Mammary epithelial cell (primary cell): Measurements from ENCODE around the gene SYNRG.

Source experiments
- EZH2 ChIP-seq: IDR thresholded peaks from 2 replicates; pipeline ENCODE4 v1.6.1; 2012; ENCODE audit warnings: low read length, inconsistent platforms, borderline replicate concordance
- TF ChIP-seq, protein P1 (sequence below), 2 donors: IDR thresholded peaks in 1 of 2; conservative IDR thresholded peaks in 1 of 2; 2 replicates each; pipeline ENCODE4 v1.5.1; 2011 to 2012; ENCODE audit warnings: inconsistent platforms in 2 of 2, low read length in 2 of 2, mild to moderate bottlenecking in 2 of 2, control low read depth in 1 of 2, low read depth in 1 of 2; ENCODE audit not compliant: insufficient read depth in 1 of 2; ENCODE audit errors: extremely low read depth in 1 of 2

DNA sequence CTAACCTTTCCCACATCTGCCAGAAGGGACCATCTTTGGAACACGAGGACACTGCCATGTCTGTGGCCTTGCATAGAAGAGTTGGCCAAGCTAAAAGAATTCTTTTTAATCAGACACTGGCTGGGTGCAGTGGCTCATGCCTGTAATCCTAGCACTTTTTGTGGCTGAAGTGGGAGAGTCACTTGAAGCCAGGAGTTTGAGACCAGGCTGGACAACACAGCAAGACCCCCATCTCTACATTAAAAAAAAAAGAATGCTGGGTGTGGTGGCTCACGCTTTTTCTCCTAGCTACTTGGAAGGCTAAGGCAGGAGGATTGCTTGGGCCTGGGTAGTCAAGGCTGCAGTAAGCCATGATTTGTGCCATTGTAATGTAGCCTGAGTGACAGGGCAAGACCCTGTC is 128.8 kb downstream of the SYNRG start:
- TF ChIP-seq, protein P1, sequence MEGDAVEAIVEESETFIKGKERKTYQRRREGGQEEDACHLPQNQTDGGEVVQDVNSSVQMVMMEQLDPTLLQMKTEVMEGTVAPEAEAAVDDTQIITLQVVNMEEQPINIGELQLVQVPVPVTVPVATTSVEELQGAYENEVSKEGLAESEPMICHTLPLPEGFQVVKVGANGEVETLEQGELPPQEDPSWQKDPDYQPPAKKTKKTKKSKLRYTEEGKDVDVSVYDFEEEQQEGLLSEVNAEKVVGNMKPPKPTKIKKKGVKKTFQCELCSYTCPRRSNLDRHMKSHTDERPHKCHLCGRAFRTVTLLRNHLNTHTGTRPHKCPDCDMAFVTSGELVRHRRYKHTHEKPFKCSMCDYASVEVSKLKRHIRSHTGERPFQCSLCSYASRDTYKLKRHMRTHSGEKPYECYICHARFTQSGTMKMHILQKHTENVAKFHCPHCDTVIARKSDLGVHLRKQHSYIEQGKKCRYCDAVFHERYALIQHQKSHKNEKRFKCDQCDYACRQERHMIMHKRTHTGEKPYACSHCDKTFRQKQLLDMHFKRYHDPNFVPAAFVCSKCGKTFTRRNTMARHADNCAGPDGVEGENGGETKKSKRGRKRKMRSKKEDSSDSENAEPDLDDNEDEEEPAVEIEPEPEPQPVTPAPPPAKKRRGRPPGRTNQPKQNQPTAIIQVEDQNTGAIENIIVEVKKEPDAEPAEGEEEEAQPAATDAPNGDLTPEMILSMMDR (conservative IDR thresholded peaks at IDR 0.05 in 1 of 2, IDR thresholded peaks at IDR 0.05 in 1 of 2; ENCODE audit: extremely low read depth in 1 of 2, insufficient read depth in 1 of 2, low read depth in 1 of 2, low read length in 2 of 2), result no peak
- TF ChIP-seq EZH2, result no peak
